HepG2 (cell line): ENCODE data around the gene PPP2R5D. TPM values are rescaled to one million over a fixed set of nuclear protein-coding genes. Genes with fewer than 3 reads are reported as not detected.
A peak's percentile ranks its signal among the peaks of the same experiment; 100 is the strongest.

Source experiments
- FOXO4 ChIP-seq: sonication (generic); formaldehyde crosslinking; conservative IDR thresholded peaks from 2 replicates; pipeline ENCODE4 v1.8.1; 2023; ENCODE audit warnings: missing genetic modification reagents
- POLR2A ChIP-seq, 2 experiments: IDR thresholded peaks; 2 replicates each; pipeline ENCODE4 v1.6.1; 2011; ENCODE audit warnings: low read depth in 2 of 2, low read length in 2 of 2, mild to moderate bottlenecking in 1 of 2, moderate library complexity in 1 of 2; ENCODE audit not compliant: insufficient read depth in 1 of 2
- ZFP41 ChIP-seq: sonication (generic); formaldehyde crosslinking; IDR thresholded peaks from 2 replicates; pipeline ENCODE4 v1.4.0; 2020; ENCODE audit warnings: mild to moderate bottlenecking, missing genetic modification reagents, borderline replicate concordance
- ZNF280B ChIP-seq: sonication (generic); formaldehyde crosslinking; IDR thresholded peaks from 2 replicates; pipeline ENCODE4 v1.5.0; 2020; ENCODE audit warnings: missing genetic modification reagents, mild to moderate bottlenecking, borderline replicate concordance
- ZNF780A ChIP-seq: sonication (generic); formaldehyde crosslinking; IDR thresholded peaks from 2 replicates; pipeline ENCODE4 v1.8.0; 2022; ENCODE audit warnings: mild to moderate bottlenecking, missing genetic modification reagents, moderate library complexity
- polyA plus RNA-seq, 8 experiments: library from polyadenylated mRNA; depleted of rRNA in 3 of 8; stranded (reverse) in 7 of 8; unstranded in 1 of 8; fragments of >200 nt; fragmentation: Illumina TruSeq in 4 of 8; extraction: Trizol in 4 of 8; gene quantifications; 2 replicates each; pipeline versions ENCODE4 v1.2.1 to v1.2.3, GENCODE V29; 2011 to 2016; ENCODE audit warnings: low read depth in 4 of 8, missing spikeins in 1 of 8, mixed read lengths in 1 of 8; ENCODE audit not compliant: insufficient read depth in 1 of 8
- total RNA-seq, 5 experiments: library from RNA; depleted of rRNA; stranded (reverse); fragments of >200 nt; fragmentation: Illumina TruSeq; extraction: Trizol; gene quantifications; 2 replicates each; pipeline ENCODE4 v1.2.3, GENCODE V29; 2016; ENCODE audit warnings: low read depth in 1 of 5
- TF ChIP-seq, protein P1 (sequence below): sonication (generic); formaldehyde crosslinking; IDR thresholded peaks from 2 replicates; pipeline ENCODE4; 2020; ENCODE audit warnings: missing genetic modification reagents, mild to moderate bottlenecking, borderline replicate concordance
- TF ChIP-seq, protein P2 (sequence below): sonication (generic); formaldehyde crosslinking; IDR thresholded peaks from 2 replicates; pipeline ENCODE4 v1.4.0; 2020; ENCODE audit warnings: mild to moderate bottlenecking, missing genetic modification reagents
- TF ChIP-seq, protein P3 (sequence below): sonication (generic); formaldehyde crosslinking; IDR thresholded peaks from 2 replicates; pipeline ENCODE4 v1.4.0; 2020; ENCODE audit warnings: mild to moderate bottlenecking, missing genetic modification reagents

The PPP2R5D gene
- total and polyA plus RNA-seq, 2 of the 13 experiments (the other 11 are each of a cell fraction or from before 2014, with no cell fraction given) = 53.7 to 60.4 TPM

DNA sequence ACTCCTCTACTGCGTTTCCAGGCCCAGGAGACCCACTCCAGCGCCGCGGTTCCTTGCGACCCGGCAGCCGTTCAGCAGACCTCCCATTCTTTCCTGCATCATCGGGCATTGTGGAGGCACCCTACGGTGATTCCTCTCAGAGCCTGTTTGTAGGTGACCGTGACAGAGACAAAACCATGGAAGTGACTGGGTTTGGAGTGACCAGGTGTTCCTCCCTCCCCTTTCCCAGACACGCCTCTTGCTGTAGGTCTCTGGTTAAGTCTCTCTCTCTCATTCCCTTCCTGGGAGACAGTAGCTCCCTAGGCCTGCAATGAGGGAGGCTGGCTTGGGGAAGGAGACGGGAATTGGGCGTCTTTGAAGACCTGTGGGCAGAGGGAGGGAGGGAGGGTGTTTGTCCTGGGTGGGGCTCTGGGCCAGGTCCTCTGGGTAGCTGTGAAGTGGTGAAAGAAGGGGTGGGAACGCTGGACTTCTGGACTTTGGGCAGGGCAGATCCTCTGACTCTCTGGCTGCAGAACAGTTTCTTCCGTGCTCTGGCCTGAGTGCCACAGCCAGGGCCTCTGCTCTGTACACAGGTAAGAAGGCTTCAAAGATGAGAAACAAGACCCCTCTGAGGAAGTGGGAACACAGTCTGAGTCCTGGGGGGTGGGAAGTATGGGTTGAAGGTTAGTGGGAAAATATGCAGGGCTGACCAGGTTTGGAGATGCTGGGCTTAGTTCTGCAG lies 75.8 kb downstream of the PPP2R5D start (continued):
- TF ChIP-seq ZNF780A (CRISPR knock-in tag) (no peak; the same call in 1 of the 2 replicates), ZFP41 (CRISPR knock-in tag) (no peak), FOXO4 (CRISPR knock-in tag) (no peak), ZNF280B (CRISPR knock-in tag) (peak; percentile 55; the same call in 1 of the 2 replicates), POLR2A (IDR thresholded peaks at IDR 0.05; ENCODE audit: insufficient read depth in 1 of 2, low read depth in 2 of 2, low read length in 2 of 2) (peak in 1 of 2 experiments; percentile 80; a peak in 2 of 4 replicates)
- TF ChIP-seq, protein P1, sequence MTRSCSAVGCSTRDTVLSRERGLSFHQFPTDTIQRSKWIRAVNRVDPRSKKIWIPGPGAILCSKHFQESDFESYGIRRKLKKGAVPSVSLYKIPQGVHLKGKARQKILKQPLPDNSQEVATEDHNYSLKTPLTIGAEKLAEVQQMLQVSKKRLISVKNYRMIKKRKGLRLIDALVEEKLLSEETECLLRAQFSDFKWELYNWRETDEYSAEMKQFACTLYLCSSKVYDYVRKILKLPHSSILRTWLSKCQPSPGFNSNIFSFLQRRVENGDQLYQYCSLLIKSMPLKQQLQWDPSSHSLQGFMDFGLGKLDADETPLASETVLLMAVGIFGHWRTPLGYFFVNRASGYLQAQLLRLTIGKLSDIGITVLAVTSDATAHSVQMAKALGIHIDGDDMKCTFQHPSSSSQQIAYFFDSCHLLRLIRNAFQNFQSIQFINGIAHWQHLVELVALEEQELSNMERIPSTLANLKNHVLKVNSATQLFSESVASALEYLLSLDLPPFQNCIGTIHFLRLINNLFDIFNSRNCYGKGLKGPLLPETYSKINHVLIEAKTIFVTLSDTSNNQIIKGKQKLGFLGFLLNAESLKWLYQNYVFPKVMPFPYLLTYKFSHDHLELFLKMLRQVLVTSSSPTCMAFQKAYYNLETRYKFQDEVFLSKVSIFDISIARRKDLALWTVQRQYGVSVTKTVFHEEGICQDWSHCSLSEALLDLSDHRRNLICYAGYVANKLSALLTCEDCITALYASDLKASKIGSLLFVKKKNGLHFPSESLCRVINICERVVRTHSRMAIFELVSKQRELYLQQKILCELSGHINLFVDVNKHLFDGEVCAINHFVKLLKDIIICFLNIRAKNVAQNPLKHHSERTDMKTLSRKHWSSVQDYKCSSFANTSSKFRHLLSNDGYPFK (CRISPR knock-in tag) = no peak
- TF ChIP-seq, protein P2, sequence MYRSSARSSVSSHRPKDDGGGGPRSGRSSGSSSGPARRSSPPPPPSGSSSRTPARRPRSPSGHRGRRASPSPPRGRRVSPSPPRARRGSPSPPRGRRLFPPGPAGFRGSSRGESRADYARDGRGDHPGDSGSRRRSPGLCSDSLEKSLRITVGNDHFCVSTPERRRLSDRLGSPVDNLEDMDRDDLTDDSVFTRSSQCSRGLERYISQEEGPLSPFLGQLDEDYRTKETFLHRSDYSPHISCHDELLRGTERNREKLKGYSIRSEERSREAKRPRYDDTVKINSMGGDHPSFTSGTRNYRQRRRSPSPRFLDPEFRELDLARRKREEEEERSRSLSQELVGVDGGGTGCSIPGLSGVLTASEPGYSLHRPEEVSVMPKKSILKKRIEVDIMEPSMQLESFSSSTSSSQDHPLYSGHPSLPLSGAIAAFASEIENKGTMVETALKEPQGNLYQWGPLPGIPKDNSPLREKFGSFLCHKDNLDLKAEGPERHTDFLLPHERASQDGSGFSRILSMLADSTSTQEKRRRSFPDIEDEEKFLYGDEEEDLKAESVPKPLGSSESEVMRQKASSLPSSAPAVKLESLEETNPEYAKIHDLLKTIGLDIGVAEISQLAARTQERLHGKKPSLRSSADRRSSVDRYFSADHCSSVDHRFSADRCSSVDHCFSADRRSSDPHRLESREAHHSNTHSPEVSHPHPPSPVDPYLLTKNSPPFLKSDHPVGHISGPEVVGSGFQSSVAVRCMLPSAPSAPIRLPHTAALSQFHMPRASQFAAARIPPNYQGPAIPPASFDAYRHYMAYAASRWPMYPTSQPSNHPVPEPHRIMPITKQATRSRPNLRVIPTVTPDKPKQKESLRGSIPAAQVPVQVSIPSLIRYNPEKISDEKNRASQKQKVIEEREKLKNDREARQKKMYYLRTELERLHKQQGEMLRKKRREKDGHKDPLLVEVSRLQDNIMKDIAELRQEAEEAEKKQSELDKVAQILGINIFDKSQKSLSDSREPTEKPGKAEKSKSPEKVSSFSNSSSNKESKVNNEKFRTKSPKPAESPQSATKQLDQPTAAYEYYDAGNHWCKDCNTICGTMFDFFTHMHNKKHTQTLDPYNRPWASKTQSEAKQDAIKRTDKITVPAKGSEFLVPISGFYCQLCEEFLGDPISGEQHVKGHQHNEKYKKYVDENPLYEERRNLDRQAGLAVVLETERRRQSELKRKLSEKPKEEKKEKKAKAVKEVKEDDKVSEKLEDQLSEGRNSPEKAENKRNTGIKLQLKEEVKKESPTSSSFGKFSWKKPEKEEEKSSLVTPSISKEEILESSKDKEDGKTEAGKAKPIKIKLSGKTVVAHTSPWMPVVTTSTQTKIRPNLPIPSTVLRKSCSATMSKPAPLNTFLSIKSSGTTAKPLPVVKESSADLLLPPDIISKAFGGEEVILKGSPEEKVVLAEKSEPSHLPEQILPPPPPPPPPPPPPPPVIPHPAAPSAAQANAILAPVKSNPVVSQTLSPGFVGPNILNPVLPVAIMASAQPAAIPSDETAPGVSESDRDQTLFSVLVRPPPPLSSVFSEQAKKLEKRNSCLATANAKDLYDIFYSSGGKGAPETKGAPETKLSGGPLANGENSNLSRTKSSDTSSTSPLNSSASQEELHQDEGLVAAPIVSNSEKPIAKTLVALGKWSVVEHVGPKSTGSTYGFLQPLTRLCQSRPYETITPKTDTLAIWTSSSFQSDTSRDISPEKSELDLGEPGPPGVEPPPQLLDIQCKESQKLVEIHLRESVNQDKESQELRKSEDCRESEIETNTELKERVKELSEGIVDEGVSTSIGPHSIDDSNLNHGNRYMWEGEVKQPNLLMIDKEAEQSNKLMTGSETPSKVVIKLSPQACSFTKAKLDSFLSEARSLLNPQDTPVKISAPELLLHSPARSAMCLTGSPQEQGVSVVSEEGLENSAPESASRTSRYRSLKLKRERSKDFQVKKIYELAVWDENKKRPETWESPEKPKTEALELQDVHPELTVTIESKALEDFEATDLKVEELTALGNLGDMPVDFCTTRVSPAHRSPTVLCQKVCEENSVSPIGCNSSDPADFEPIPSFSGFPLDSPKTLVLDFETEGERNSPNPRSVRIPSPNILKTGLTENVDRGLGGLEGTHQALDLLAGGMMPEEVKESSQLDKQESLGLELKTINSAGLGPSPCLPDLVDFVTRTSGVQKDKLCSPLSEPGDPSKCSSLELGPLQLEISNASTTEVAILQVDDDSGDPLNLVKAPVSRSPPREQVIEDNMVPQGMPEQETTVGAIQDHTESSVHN (CRISPR knock-in tag) = peak; percentile 81; the same call in 1 of the 2 replicates
- TF ChIP-seq, protein P3, sequence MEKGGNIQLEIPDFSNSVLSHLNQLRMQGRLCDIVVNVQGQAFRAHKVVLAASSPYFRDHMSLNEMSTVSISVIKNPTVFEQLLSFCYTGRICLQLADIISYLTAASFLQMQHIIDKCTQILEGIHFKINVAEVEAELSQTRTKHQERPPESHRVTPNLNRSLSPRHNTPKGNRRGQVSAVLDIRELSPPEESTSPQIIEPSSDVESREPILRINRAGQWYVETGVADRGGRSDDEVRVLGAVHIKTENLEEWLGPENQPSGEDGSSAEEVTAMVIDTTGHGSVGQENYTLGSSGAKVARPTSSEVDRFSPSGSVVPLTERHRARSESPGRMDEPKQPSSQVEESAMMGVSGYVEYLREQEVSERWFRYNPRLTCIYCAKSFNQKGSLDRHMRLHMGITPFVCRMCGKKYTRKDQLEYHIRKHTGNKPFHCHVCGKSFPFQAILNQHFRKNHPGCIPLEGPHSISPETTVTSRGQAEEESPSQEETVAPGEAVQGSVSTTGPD (CRISPR knock-in tag) = no peak
